ENCODE data around the gene EMC10.

The EMC10 gene

DNA sequence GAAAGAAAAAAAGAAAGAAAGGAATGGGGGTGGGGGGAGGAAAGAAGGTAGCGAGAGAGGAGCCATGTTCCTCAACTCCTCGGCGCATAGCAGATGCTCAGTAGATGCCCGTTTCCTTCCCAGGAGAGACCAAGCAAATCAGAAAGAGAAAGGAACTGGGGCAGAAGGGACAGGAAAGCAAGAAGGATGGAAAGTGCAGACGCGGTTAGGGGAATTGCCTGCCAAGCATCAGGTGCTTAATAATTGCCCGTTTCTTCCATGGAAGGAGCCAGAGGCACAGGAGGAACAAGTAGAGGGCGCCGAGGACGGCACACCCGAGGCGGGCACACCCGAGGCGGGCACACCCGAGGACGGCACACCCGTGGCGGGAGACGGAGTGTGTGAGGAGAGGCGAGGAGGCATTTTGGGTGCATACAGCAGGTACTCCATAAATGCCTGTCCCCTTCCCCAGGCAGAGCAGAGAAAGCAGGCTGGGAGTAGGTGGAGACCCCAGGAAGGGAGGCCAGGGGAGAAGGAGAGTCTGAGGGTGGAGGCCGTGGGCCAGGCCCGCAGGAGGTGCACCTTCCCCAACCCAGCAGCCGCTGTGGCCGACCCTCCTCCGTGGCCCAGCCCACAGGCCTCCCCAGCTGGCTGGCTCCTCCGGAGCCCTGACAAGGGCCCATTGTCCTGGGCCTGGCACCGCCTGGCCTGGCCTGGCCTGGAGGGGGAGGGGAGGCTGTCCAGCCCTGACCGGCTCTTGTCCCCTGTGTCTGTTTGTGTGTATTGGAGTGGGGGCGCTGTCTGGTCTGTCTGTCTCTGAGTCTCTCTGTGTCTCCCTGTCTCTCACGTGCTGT lies 20.1 kb downstream of the EMC10 start:
- Histone ChIP-seq H3K4me1 (ENCODE audit: control insufficient read depth, insufficient read depth, low read length, poor library complexity, severe bottlenecking) (peaks cover 10% of the 10 kb centered on the region), H3K27ac (ENCODE audit: insufficient read depth, low read length, poor library complexity, severe bottlenecking) (no peak overlapping the region), H3K27me3 (replicated peaks; ENCODE audit: control insufficient read depth, insufficient read depth, low read length, poor library complexity, severe bottlenecking) (no peaks in the 10 kb centered on the region), H3K4me3 (ENCODE audit: insufficient read depth, low read depth, low read length, poor library complexity, severe bottlenecking) (no peak overlapping the region), H3K9me3 (ENCODE audit: control insufficient read depth, low read length) (no peaks in the 10 kb centered on the region), H3K36me3 (ENCODE audit: control insufficient read depth, insufficient read depth, low read length) (no peaks in the 10 kb centered on the region)
- DNase-seq, result no peak

DNA sequence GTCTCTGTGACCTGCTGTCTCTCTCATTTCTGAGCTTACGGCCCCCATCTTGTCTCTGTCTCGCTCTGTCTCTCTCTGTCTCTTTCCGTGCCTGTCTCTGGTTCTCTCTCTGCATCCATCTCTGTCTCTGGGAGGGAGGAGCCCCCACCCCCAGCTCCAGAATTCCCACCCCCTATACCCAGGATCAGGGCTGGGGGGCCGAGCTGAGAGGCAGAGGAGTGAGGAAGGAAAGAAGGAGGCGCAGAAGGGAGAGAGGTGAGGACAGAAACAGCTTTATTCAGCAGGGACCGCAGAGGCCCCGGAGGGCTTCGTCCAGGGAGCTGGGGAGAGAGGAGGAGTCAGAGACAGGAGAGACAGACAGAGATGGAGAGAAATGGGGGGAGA lies 20.7 kb downstream of the EMC10 start:
- no peak overlapping the region for H3K27ac ChIP-seq (ENCODE audit: insufficient read depth, low read length, poor library complexity, severe bottlenecking)
- H3K9me3 ChIP-seq (ENCODE audit: control insufficient read depth, low read length), result no peaks in the 10 kb centered on the region
- no peak overlapping the region for H3K4me3 ChIP-seq (ENCODE audit: insufficient read depth, low read depth, low read length, poor library complexity, severe bottlenecking)
- no peaks in the 10 kb centered on the region for H3K36me3 ChIP-seq (ENCODE audit: control insufficient read depth, insufficient read depth, low read length)
- peaks cover 4% of the 10 kb centered on the region for H3K4me1 ChIP-seq (ENCODE audit: control insufficient read depth, insufficient read depth, low read length, poor library complexity, severe bottlenecking)
- DNase-seq, result no peak
- no peaks in the 10 kb centered on the region for H3K27me3 ChIP-seq (replicated peaks; ENCODE audit: control insufficient read depth, insufficient read depth, low read length, poor library complexity, severe bottlenecking)

GRCh38 chr19:50498219-50499056 lies 22.1 kb downstream of the EMC10 start:
- H3K36me3 ChIP-seq (ENCODE audit: control insufficient read depth, insufficient read depth, low read length), result no peaks in the 10 kb centered on the region
- no peak overlapping the region for H3K27ac ChIP-seq (ENCODE audit: insufficient read depth, low read length, poor library complexity, severe bottlenecking)
- no peaks in the 10 kb centered on the region for H3K4me1 ChIP-seq (ENCODE audit: control insufficient read depth, insufficient read depth, low read length, poor library complexity, severe bottlenecking)
- H3K27me3 ChIP-seq (replicated peaks; ENCODE audit: control insufficient read depth, insufficient read depth, low read length, poor library complexity, severe bottlenecking), result no peaks in the 10 kb centered on the region
- H3K9me3 ChIP-seq (ENCODE audit: control insufficient read depth, low read length), result no peaks in the 10 kb centered on the region
- no peak overlapping the region for H3K4me3 ChIP-seq (ENCODE audit: insufficient read depth, low read depth, low read length, poor library complexity, severe bottlenecking)
- no peak for DNase-seq

DNA sequence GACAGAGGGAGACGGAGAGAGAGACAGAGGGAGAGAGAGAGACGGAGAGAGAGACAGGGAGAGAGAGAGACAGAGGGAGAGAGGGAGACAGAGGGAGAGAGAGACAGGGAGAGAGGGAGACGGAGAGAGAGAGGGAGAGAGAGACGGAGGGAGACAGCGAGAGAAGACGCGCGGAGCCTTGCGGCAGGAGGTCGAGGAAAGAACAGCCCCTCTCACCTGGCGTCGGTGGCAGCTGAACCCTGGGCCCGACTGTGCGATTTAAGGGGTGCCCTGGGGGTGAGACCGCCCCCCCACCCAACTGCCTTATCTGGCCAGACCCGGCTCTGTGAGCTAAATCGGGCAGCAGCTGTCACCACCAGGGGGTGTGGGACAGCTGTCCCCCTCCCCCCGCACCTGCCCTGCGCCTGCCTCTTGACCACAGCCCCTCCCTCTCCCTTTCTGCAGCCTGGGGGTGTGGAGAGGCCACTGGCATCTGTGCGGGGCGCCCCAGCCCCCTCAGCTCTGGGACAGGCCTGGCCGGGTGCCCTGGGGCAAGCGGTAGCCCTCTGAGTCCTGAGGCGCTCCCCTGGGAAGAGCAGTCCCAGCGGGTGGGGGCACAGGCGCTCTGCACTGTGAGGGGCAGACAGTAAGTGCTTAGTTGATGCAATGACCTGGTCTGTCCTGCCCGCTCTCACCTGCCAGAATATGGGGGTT lies 23.9 kb downstream of the EMC10 start:
- Histone ChIP-seq H3K4me1 (ENCODE audit: control insufficient read depth, insufficient read depth, low read length, poor library complexity, severe bottlenecking) (no peaks in the 10 kb centered on the region), H3K27me3 (replicated peaks; ENCODE audit: control insufficient read depth, insufficient read depth, low read length, poor library complexity, severe bottlenecking) (no peaks in the 10 kb centered on the region), H3K36me3 (ENCODE audit: control insufficient read depth, insufficient read depth, low read length) (no peaks in the 10 kb centered on the region), H3K4me3 (ENCODE audit: insufficient read depth, low read depth, low read length, poor library complexity, severe bottlenecking) (no peak overlapping the region), H3K27ac (ENCODE audit: insufficient read depth, low read length, poor library complexity, severe bottlenecking) (no peak overlapping the region), H3K9me3 (ENCODE audit: control insufficient read depth, low read length) (no peaks in the 10 kb centered on the region)
- no peak for DNase-seq

DNA sequence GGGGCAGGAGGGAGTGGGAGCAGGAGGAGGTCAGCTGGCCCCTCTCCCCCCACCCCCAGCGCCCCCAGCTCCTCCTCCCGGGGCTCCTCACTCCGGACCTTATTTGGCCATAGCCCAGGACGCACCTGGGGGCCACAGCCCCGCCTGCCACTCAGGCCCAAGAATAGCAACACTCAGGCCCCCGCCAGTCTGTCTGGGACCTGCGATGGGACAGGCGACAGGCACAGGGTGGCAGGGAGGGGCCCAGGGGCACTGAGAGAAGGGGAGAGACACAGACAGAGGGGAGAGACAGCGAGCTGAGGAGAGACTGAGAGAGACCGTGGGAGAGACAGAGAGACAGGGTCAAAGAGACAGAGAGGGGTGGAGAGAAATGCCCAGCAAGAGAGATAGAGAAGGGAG lies 24.4 kb downstream of the EMC10 start:
- Histone ChIP-seq H3K27ac (ENCODE audit: insufficient read depth, low read length, poor library complexity, severe bottlenecking) (no peak overlapping the region), H3K4me1 (ENCODE audit: control insufficient read depth, insufficient read depth, low read length, poor library complexity, severe bottlenecking) (no peaks in the 10 kb centered on the region), H3K27me3 (replicated peaks; ENCODE audit: control insufficient read depth, insufficient read depth, low read length, poor library complexity, severe bottlenecking) (no peaks in the 10 kb centered on the region), H3K36me3 (ENCODE audit: control insufficient read depth, insufficient read depth, low read length) (no peaks in the 10 kb centered on the region), H3K4me3 (ENCODE audit: insufficient read depth, low read depth, low read length, poor library complexity, severe bottlenecking) (no peak overlapping the region), H3K9me3 (ENCODE audit: control insufficient read depth, low read length) (no peaks in the 10 kb centered on the region)
- no peak for DNase-seq

DNA sequence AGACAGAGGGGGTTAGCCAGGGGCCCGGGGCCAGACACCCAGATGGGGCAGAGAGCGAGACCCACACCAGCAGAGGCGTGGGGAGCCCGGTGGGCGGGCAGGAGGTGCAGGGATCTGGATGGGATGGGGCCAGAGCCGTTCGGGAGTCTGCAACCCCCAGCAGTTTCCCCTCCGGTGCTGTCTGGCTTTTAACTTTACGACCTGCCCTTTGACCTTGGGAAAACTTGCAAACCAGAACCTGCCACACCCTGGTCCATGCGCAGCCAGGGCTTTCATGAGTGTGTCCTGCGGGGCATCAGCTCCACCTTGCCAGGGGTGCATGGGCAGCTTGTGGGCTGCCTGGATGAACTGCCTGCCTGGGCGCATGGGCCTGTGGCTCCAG lies 24.9 kb downstream of the EMC10 start:
- no peak for DNase-seq
- Histone ChIP-seq H3K4me3 (ENCODE audit: insufficient read depth, low read depth, low read length, poor library complexity, severe bottlenecking) (no peak overlapping the region), H3K9me3 (ENCODE audit: control insufficient read depth, low read length) (no peaks in the 10 kb centered on the region), H3K27me3 (replicated peaks; ENCODE audit: control insufficient read depth, insufficient read depth, low read length, poor library complexity, severe bottlenecking) (no peaks in the 10 kb centered on the region), H3K4me1 (ENCODE audit: control insufficient read depth, insufficient read depth, low read length, poor library complexity, severe bottlenecking) (no peaks in the 10 kb centered on the region), H3K36me3 (ENCODE audit: control insufficient read depth, insufficient read depth, low read length) (no peaks in the 10 kb centered on the region), H3K27ac (ENCODE audit: insufficient read depth, low read length, poor library complexity, severe bottlenecking) (no peak overlapping the region)

DNA sequence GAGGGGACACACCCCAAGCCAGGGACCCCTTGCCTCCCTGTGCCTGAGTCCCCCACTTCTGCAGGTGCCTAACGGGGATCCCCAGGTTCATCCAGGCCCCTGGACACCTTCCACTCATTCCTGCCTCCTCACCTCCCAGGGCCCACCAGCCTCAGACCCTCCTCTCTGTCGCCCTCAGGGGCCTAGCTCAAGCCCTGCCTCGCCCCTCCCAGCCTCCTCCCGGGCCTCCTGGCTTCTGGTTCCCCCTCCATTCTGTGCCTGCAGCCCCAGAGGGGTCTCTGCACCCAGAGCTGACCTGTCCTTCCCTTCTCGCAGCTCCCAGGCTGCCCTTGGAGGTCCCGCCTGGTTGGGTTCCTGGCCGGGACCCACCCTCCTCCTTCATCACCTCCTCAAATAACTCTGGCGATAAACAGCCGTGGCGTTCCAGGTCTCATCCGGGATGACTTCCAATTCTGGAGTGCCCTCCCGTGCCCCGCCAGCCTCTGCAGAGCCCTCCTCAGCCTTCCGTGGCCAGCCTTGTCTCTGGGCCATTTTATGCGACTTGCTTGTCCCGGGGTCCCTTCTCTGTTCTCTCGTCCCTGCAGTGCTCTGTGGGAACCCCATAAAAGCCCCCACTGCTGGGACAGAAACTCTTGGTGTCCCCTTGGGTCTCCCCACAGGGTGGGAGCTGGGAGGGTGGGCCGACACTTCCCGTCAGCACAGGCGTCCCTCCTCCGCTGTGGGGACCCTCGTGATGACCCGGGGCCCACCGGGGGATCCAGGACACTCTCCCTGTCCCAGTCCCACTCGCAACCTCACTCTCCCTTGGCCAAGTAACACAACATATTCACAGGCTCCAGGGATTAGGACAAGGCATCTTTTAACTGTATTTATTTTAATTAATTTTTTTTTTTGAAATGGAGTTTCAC lies 25.5 kb downstream of the EMC10 start:
- Histone ChIP-seq H3K9me3 (ENCODE audit: control insufficient read depth, low read length) (no peaks in the 10 kb centered on the region), H3K27ac (ENCODE audit: insufficient read depth, low read length, poor library complexity, severe bottlenecking) (no peak overlapping the region), H3K27me3 (replicated peaks; ENCODE audit: control insufficient read depth, insufficient read depth, low read length, poor library complexity, severe bottlenecking) (no peaks in the 10 kb centered on the region), H3K36me3 (ENCODE audit: control insufficient read depth, insufficient read depth, low read length) (no peaks in the 10 kb centered on the region), H3K4me1 (ENCODE audit: control insufficient read depth, insufficient read depth, low read length, poor library complexity, severe bottlenecking) (no peaks in the 10 kb centered on the region), H3K4me3 (ENCODE audit: insufficient read depth, low read depth, low read length, poor library complexity, severe bottlenecking) (no peak overlapping the region)
- no peak for DNase-seq

DNA sequence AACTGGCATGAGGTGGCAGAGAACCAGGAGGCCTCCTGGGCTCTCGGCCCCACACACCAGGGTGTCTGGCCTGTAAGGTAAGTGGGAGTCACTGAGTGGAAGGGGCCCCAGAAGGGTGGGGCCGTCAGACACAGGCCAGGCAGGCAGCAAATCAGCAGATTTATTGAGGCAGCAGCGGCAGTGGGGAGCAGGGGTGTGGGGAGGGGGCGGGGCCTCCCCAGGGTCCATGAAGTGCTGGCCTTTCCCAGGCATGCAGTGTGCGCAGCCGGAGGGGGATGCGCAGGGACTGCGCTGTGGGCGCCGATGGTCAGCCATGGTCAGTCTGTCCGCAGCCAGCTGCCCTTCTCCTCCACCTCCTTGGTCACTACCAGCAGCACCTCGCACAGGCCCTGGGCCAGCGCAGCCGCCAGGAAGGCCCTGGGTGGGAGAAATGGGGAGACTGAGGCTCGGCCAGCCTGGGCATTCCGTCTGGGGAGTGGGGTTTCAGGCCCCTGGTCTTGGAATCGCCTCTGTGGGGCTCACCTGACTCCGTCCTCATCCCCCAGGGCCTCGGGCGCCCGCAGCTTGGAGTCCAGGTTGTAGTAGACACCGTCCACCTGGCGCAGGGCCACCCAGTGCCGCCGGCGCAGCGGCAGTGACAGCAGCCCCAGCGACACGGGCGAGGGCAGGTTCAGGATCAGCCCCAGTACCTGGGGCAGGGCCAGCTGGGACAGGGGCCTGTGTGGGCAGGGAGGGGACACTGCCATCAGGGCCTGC lies 29.7 kb downstream of the EMC10 start:
- Histone ChIP-seq H3K27me3 (replicated peaks; ENCODE audit: control insufficient read depth, insufficient read depth, low read length, poor library complexity, severe bottlenecking) (no peaks in the 10 kb centered on the region), H3K36me3 (ENCODE audit: control insufficient read depth, insufficient read depth, low read length) (no peaks in the 10 kb centered on the region), H3K9me3 (ENCODE audit: control insufficient read depth, low read length) (no peaks in the 10 kb centered on the region), H3K27ac (ENCODE audit: insufficient read depth, low read length, poor library complexity, severe bottlenecking) (no peak overlapping the region), H3K4me3 (ENCODE audit: insufficient read depth, low read depth, low read length, poor library complexity, severe bottlenecking) (no peak overlapping the region), H3K4me1 (ENCODE audit: control insufficient read depth, insufficient read depth, low read length, poor library complexity, severe bottlenecking) (peaks cover 9% of the 10 kb centered on the region)
- DNase-seq, result no peak

GRCh38 chr19:50506700-50507099 lies 30.4 kb downstream of the EMC10 start:
- H3K4me1 ChIP-seq (ENCODE audit: control insufficient read depth, insufficient read depth, low read length, poor library complexity, severe bottlenecking), result peaks cover 12% of the 10 kb centered on the region
- no peak for DNase-seq
- no peaks in the 10 kb centered on the region for H3K9me3 ChIP-seq (ENCODE audit: control insufficient read depth, low read length)
- H3K4me3 ChIP-seq (ENCODE audit: insufficient read depth, low read depth, low read length, poor library complexity, severe bottlenecking), result no peak overlapping the region
- H3K27ac ChIP-seq (ENCODE audit: insufficient read depth, low read length, poor library complexity, severe bottlenecking), result no peak overlapping the region
- no peaks in the 10 kb centered on the region for H3K27me3 ChIP-seq (replicated peaks; ENCODE audit: control insufficient read depth, insufficient read depth, low read length, poor library complexity, severe bottlenecking)
- no peaks in the 10 kb centered on the region for H3K36me3 ChIP-seq (ENCODE audit: control insufficient read depth, insufficient read depth, low read length)

Measured in effector memory CD4-positive, alpha-beta T cell (primary cell).